ENCODE results near the gene ITGAL.

- TF ChIP-seq SP2 (CRISPR knock-in tag; IDR thresholded peaks at IDR 0.05), result no peak
- TF ChIP-seq EZH2 (conservative IDR thresholded peaks at IDR 0.05; ENCODE audit: low read depth, low read length), result no peak
- TF ChIP-seq ZNF552 (CRISPR knock-in tag; IDR thresholded peaks at IDR 0.05; ENCODE audit: borderline replicate concordance), result no peak
- TF ChIP-seq CTCF (CRISPR knock-in tag; IDR thresholded peaks at IDR 0.05), result no peak
- TF ChIP-seq HNF4G (IDR thresholded peaks at IDR 0.05; ENCODE audit: borderline replicate concordance, low read depth, low read length), result no peak
- TF ChIP-seq HNF4G (CRISPR knock-in tag; IDR thresholded peaks at IDR 0.05; ENCODE audit: borderline replicate concordance, low read depth), result no peak
- no peak for TF ChIP-seq ZNF138 (CRISPR knock-in tag; IDR thresholded peaks at IDR 0.05; ENCODE audit: low read depth)
- TF ChIP-seq NBN (conservative IDR thresholded peaks at IDR 0.05), result no peak
Measured at GRCh38 chr16:30503403-30504296, 31.1 kb downstream of the ITGAL start.
